ENCODE measurements around the gene NMNAT3.

GRCh38 chr3:139528281-139528680, 149.5 kb downstream of the NMNAT3 start:
- TF ChIP-seq POLR2AphosphoS5 (IDR thresholded peaks at IDR 0.05) = no peak
- TF ChIP-seq CTCF (IDR thresholded peaks at IDR 0.05) = no peak
- no peak for TF ChIP-seq POLR2A (IDR thresholded peaks at IDR 0.05)

Measured in transverse colon (tissue), 4 donors.